ENCODE results near the gene CCNY.
A peak's percentile ranks its signal among the peaks of the same experiment; 100 is the strongest.
"Not testable (repeated sequence)": the region's sequence is repeated elsewhere in the genome, so short reads cannot be mapped to it uniquely, and the experiment has no call there.

CCNY gene

GRCh38 chr10:35336084-35336831, at the start of gene CCNY:
CCNY (plus strand) TSS chr10:35336509; CDS start chr10:35337054, 545 bp downstream.
- Histone ChIP-seq H3K27me3 (ENCODE audit: low read depth, low read length) (no peaks in the 10 kb centered on the region), H3K27ac (ENCODE audit: low read length) (peak within 1 kb of the TSS; percentile 41), H3K4me3 (ENCODE audit: low read depth in 1 of 2, low read length in 2 of 2) (peak within 1 kb of the TSS; percentile 69 to 93), H3K4me1 (ENCODE audit: control insufficient read depth in 1 of 2, insufficient read depth in 2 of 2, low read length in 2 of 2) (peaks cover 4 to 36% of the 10 kb centered on the region in 2 donors), H3K36me3 (ENCODE audit: control insufficient read depth in 1 of 2, insufficient read depth in 2 of 2, low read length in 2 of 2) (no peaks in the 10 kb centered on the region), H3K9me3 (ENCODE audit: control insufficient read depth in 1 of 2, low read length in 2 of 2) (no peaks in the 10 kb centered on the region)

- no peak overlapping the region for H3K27ac ChIP-seq (ENCODE audit: low read length)
- H3K4me3 ChIP-seq (ENCODE audit: low read depth in 1 of 2, low read length in 2 of 2): no peak overlapping the region
- H3K27me3 ChIP-seq (ENCODE audit: low read depth, low read length): no peaks in the 10 kb centered on the region
- H3K36me3 ChIP-seq (ENCODE audit: control insufficient read depth in 1 of 2, insufficient read depth in 2 of 2, low read length in 2 of 2): no peaks in the 10 kb centered on the region
- no peaks in the 10 kb centered on the region for H3K9me3 ChIP-seq (ENCODE audit: control insufficient read depth in 1 of 2, low read length in 2 of 2)
- no peaks in the 10 kb centered on the region for H3K4me1 ChIP-seq (ENCODE audit: control insufficient read depth in 1 of 2, insufficient read depth in 2 of 2, low read length in 2 of 2)
These were observed 47.1 kb upstream of the CCNY start for GRCh38 chr10:35289198-35289597.

- Histone ChIP-seq H3K9me3 (ENCODE audit: control insufficient read depth in 1 of 2, low read length in 2 of 2) (no peaks in the 10 kb centered on the region), H3K27me3 (ENCODE audit: low read depth, low read length) (no peaks in the 10 kb centered on the region), H3K4me1 (ENCODE audit: control insufficient read depth in 1 of 2, insufficient read depth in 2 of 2, low read length in 2 of 2) (no peaks in the 10 kb centered on the region), H3K36me3 (ENCODE audit: control insufficient read depth in 1 of 2, insufficient read depth in 2 of 2, low read length in 2 of 2) (no peaks in the 10 kb centered on the region), H3K4me3 (ENCODE audit: low read depth in 1 of 2, low read length in 2 of 2) (no peak overlapping the region), H3K27ac (ENCODE audit: low read length) (no peak overlapping the region)
These were observed 41.8 kb upstream of the CCNY start for GRCh38 chr10:35294506-35294905.

- Histone ChIP-seq H3K27ac (ENCODE audit: low read length) (no peak overlapping the region), H3K9me3 (ENCODE audit: control insufficient read depth in 1 of 2, low read length in 2 of 2) (no peaks in the 10 kb centered on the region), H3K4me3 (ENCODE audit: low read depth in 1 of 2, low read length in 2 of 2) (no peak overlapping the region), H3K4me1 (ENCODE audit: control insufficient read depth in 1 of 2, insufficient read depth in 2 of 2, low read length in 2 of 2) (no peaks in the 10 kb centered on the region), H3K27me3 (ENCODE audit: low read depth, low read length) (no peaks in the 10 kb centered on the region), H3K36me3 (ENCODE audit: control insufficient read depth in 1 of 2, insufficient read depth in 2 of 2, low read length in 2 of 2) (no peaks in the 10 kb centered on the region)
These were observed 37.3 kb upstream of the CCNY start for GRCh38 chr10:35299016-35299415.

GRCh38 chr10:35300063-35300699, 36.1 kb upstream of the CCNY start:
- Histone ChIP-seq H3K4me1 (ENCODE audit: control insufficient read depth in 1 of 2, insufficient read depth in 2 of 2, low read length in 2 of 2) (no peaks in the 10 kb centered on the region), H3K27me3 (ENCODE audit: low read depth, low read length) (no peaks in the 10 kb centered on the region), H3K9me3 (ENCODE audit: control insufficient read depth in 1 of 2, low read length in 2 of 2) (no peaks in the 10 kb centered on the region), H3K4me3 (ENCODE audit: low read depth in 1 of 2, low read length in 2 of 2) (no peak overlapping the region), H3K27ac (ENCODE audit: low read length) (no peak overlapping the region), H3K36me3 (ENCODE audit: control insufficient read depth in 1 of 2, insufficient read depth in 2 of 2, low read length in 2 of 2) (no peaks in the 10 kb centered on the region)

- H3K27ac ChIP-seq (ENCODE audit: low read length): no peak overlapping the region
- no peak overlapping the region for H3K4me3 ChIP-seq (ENCODE audit: low read depth in 1 of 2, low read length in 2 of 2)
- H3K36me3 ChIP-seq (ENCODE audit: control insufficient read depth in 1 of 2, insufficient read depth in 2 of 2, low read length in 2 of 2): no peaks in the 10 kb centered on the region
- no peaks in the 10 kb centered on the region for H3K4me1 ChIP-seq (ENCODE audit: control insufficient read depth in 1 of 2, insufficient read depth in 2 of 2, low read length in 2 of 2)
- no peaks in the 10 kb centered on the region for H3K27me3 ChIP-seq (ENCODE audit: low read depth, low read length)
- no peaks in the 10 kb centered on the region for H3K9me3 ChIP-seq (ENCODE audit: control insufficient read depth in 1 of 2, low read length in 2 of 2)
These were observed 31.7 kb upstream of the CCNY start for GRCh38 chr10:35304649-35305048.

- no peaks in the 10 kb centered on the region for H3K36me3 ChIP-seq (ENCODE audit: control insufficient read depth in 1 of 2, insufficient read depth in 2 of 2, low read length in 2 of 2)
- H3K4me3 ChIP-seq (ENCODE audit: low read depth in 1 of 2, low read length in 2 of 2): no peak overlapping the region
- no peaks in the 10 kb centered on the region for H3K4me1 ChIP-seq (ENCODE audit: control insufficient read depth in 1 of 2, insufficient read depth in 2 of 2, low read length in 2 of 2)
- no peaks in the 10 kb centered on the region for H3K27me3 ChIP-seq (ENCODE audit: low read depth, low read length)
- no peak overlapping the region for H3K27ac ChIP-seq (ENCODE audit: low read length)
- no peaks in the 10 kb centered on the region for H3K9me3 ChIP-seq (ENCODE audit: control insufficient read depth in 1 of 2, low read length in 2 of 2)
These were observed 29.5 kb upstream of the CCNY start for GRCh38 chr10:35306852-35307251.

GRCh38 chr10:35307297-35307696, 29.0 kb upstream of the CCNY start:
- Histone ChIP-seq H3K4me3 (ENCODE audit: low read depth in 1 of 2, low read length in 2 of 2) (no peak overlapping the region), H3K27me3 (ENCODE audit: low read depth, low read length) (no peaks in the 10 kb centered on the region), H3K27ac (ENCODE audit: low read length) (no peak overlapping the region), H3K9me3 (ENCODE audit: control insufficient read depth in 1 of 2, low read length in 2 of 2) (no peaks in the 10 kb centered on the region), H3K36me3 (ENCODE audit: control insufficient read depth in 1 of 2, insufficient read depth in 2 of 2, low read length in 2 of 2) (no peaks in the 10 kb centered on the region), H3K4me1 (ENCODE audit: control insufficient read depth in 1 of 2, insufficient read depth in 2 of 2, low read length in 2 of 2) (no peaks in the 10 kb centered on the region)

GRCh38 chr10:35308809-35309208, 27.5 kb upstream of the CCNY start:
- no peak overlapping the region for H3K27ac ChIP-seq (ENCODE audit: low read length)
- no peak overlapping the region for H3K4me3 ChIP-seq (ENCODE audit: low read depth in 1 of 2, low read length in 2 of 2)
- H3K9me3 ChIP-seq (ENCODE audit: control insufficient read depth in 1 of 2, low read length in 2 of 2): no peaks in the 10 kb centered on the region
- no peaks in the 10 kb centered on the region for H3K36me3 ChIP-seq (ENCODE audit: control insufficient read depth in 1 of 2, insufficient read depth in 2 of 2, low read length in 2 of 2)
- no peaks in the 10 kb centered on the region for H3K27me3 ChIP-seq (ENCODE audit: low read depth, low read length)
- H3K4me1 ChIP-seq (ENCODE audit: control insufficient read depth in 1 of 2, insufficient read depth in 2 of 2, low read length in 2 of 2): no peaks in the 10 kb centered on the region

GRCh38 chr10:35314142-35314541, 22.2 kb upstream of the CCNY start:
- H3K9me3 ChIP-seq (ENCODE audit: control insufficient read depth in 1 of 2, low read length in 2 of 2); H3K27ac ChIP-seq (ENCODE audit: low read length); H3K36me3 ChIP-seq (ENCODE audit: control insufficient read depth in 1 of 2, insufficient read depth in 2 of 2, low read length in 2 of 2); H3K27me3 ChIP-seq (ENCODE audit: low read depth, low read length); H3K4me1 ChIP-seq (ENCODE audit: control insufficient read depth in 1 of 2, insufficient read depth in 2 of 2, low read length in 2 of 2); H3K4me3 ChIP-seq (ENCODE audit: low read depth in 1 of 2, low read length in 2 of 2): not testable (repeated sequence)

GRCh38 chr10:35315235-35315634, 21.1 kb upstream of the CCNY start:
- H3K9me3 ChIP-seq (ENCODE audit: control insufficient read depth in 1 of 2, low read length in 2 of 2); H3K36me3 ChIP-seq (ENCODE audit: control insufficient read depth in 1 of 2, insufficient read depth in 2 of 2, low read length in 2 of 2); H3K4me1 ChIP-seq (ENCODE audit: control insufficient read depth in 1 of 2, insufficient read depth in 2 of 2, low read length in 2 of 2); H3K27me3 ChIP-seq (ENCODE audit: low read depth, low read length); H3K4me3 ChIP-seq (ENCODE audit: low read depth in 1 of 2, low read length in 2 of 2); H3K27ac ChIP-seq (ENCODE audit: low read length): not testable (repeated sequence)
